AG09319 (cell line): ENCODE data around the gene GPT2.

Experiments
- DNase-seq: peaks from one replicate; pipeline ENCODE4 v3.0.0-alpha.2; 2010; ENCODE audit warnings: low read depth; ENCODE audit errors: extremely low read depth
- CTCF ChIP-seq: IDR thresholded peaks from 2 replicates; pipeline ENCODE4 v1.5.1; 2011; ENCODE audit warnings: low read depth, mild to moderate bottlenecking, inconsistent platforms, low read length, moderate library complexity

GPT2 gene

GRCh38 chr16:46908540-46909372 is 24.6 kb downstream of the GPT2 start:
- TF ChIP-seq CTCF: peak; percentile 59
- peak; percentile 16 for DNase-seq

- DNase-seq: no peak
- TF ChIP-seq CTCF: no peak
These were observed 26.9 kb downstream of the GPT2 start for GRCh38 chr16:46911038-46911437.

- no peak for DNase-seq
- no peak for TF ChIP-seq CTCF
These were observed 27.5 kb downstream of the GPT2 start for GRCh38 chr16:46911650-46912049.

GRCh38 chr16:46914556-46915201 is 30.5 kb downstream of the GPT2 start:
- no peak for DNase-seq

GRCh38 chr16:46915483-46916025 is 31.4 kb downstream of the GPT2 start:
- no peak for TF ChIP-seq CTCF

More at GRCh38 chr16:46914556-46915201, 30.5 kb downstream of the GPT2 start:
- no peak for TF ChIP-seq CTCF

GRCh38 chr16:46916980-46917379 is 32.8 kb downstream of the GPT2 start:
- DNase-seq: no peak
- no peak for TF ChIP-seq CTCF

More at GRCh38 chr16:46915483-46916025, 31.4 kb downstream of the GPT2 start:
- DNase-seq: no peak

GRCh38 chr16:46918400-46918799 is 34.2 kb downstream of the GPT2 start:
- DNase-seq: no peak
- TF ChIP-seq CTCF: no peak
